GM12801 (cell line): Measurements from ENCODE around the gene SLC35G6.

Experiments used
- CTCF ChIP-seq: IDR thresholded peaks from one replicate; pipeline ENCODE4 v1.5.1; 2011; ENCODE audit warnings: control low read depth; ENCODE audit not compliant: insufficient read length; ENCODE audit errors: extremely low read depth

SLC35G6 gene

GRCh38 chr17:7468804-7469389 lies 12.3 kb upstream of the SLC35G6 start:
- TF ChIP-seq CTCF: no peak

GRCh38 chr17:7471729-7472128 lies 9.5 kb upstream of the SLC35G6 start:
- no peak for TF ChIP-seq CTCF

GRCh38 chr17:7475764-7476422 lies 5.4 kb upstream of the SLC35G6 start:
- TF ChIP-seq CTCF: no peak

- no peak for TF ChIP-seq CTCF
Observed at GRCh38 chr17:7476494-7476893, 4.8 kb upstream of the SLC35G6 start.

- no peak for TF ChIP-seq CTCF
Observed at GRCh38 chr17:7476951-7477350, 4.3 kb upstream of the SLC35G6 start.

- no peak for TF ChIP-seq CTCF
Observed at GRCh38 chr17:7477392-7478275, 3.6 kb upstream of the SLC35G6 start.
